Liver (tissue), 3 donors: Measurements from ENCODE around the gene CSKMT.

Source experiments
- ATF3 ChIP-seq: IDR thresholded peaks from 2 replicates; pipeline ENCODE4 v1.6.1; 2016; ENCODE audit warnings: antibody characterized with exemption
- CTCF ChIP-seq: fragments of 150-350 bp; IDR thresholded peaks from 2 replicates; pipeline ENCODE4 v1.5.1; 2017; ENCODE audit warnings: improper control_type of control experiment, low read depth, low read length; ENCODE audit not compliant: missing input control
- EGR1 ChIP-seq, 2 donors: IDR thresholded peaks; 2 replicates each; pipeline ENCODE4 v1.6.1; 2016 to 2018; ENCODE audit warnings: antibody characterized with exemption in 2 of 2, low read depth in 2 of 2
- FOXA1 ChIP-seq: IDR thresholded peaks from 2 replicates; pipeline ENCODE4 v1.6.1; 2016; ENCODE audit warnings: antibody characterized with exemption
- GABPA ChIP-seq, 2 donors: IDR thresholded peaks in 1 of 2; conservative IDR thresholded peaks in 1 of 2; 2 replicates each; pipeline ENCODE4 v1.6.1; 2016; ENCODE audit warnings: antibody characterized with exemption in 2 of 2, mild to moderate bottlenecking in 1 of 2, moderate library complexity in 1 of 2
- JUND ChIP-seq, 2 donors: IDR thresholded peaks; 2 replicates each; pipeline ENCODE4 v1.6.1; 2016; ENCODE audit warnings: antibody characterized with exemption in 2 of 2
- MAX ChIP-seq: IDR thresholded peaks from 2 replicates; pipeline ENCODE4 v1.6.1; 2016; ENCODE audit warnings: antibody characterized with exemption
- RAD21 ChIP-seq, 2 donors: IDR thresholded peaks; 2 replicates each; pipeline ENCODE4 v1.6.1; 2016; ENCODE audit warnings: antibody characterized with exemption in 2 of 2, mild to moderate bottlenecking in 2 of 2
- REST ChIP-seq: IDR thresholded peaks from 2 replicates; pipeline ENCODE4 v1.6.1; 2016; ENCODE audit warnings: antibody characterized with exemption, mild to moderate bottlenecking
- SP1 ChIP-seq: IDR thresholded peaks from 2 replicates; pipeline ENCODE4 v1.6.1; 2018; ENCODE audit warnings: antibody characterized with exemption, mild to moderate bottlenecking
- TAF1 ChIP-seq: conservative IDR thresholded peaks from 2 replicates; pipeline ENCODE4 v1.6.1; 2016; ENCODE audit warnings: antibody characterized with exemption, mild to moderate bottlenecking
- ZBTB33 ChIP-seq: IDR thresholded peaks from 2 replicates; pipeline ENCODE4 v1.6.1; 2016; ENCODE audit warnings: antibody characterized with exemption
- donor health status: healthy.
- donor health status: healthy.

GRCh38 chr11:62678770-62679696 is 13.9 kb downstream of the CSKMT start, which contains the start of gene UBXN1:
- TF ChIP-seq CTCF (no peak), ZBTB33 (peak; percentile 94), JUND (IDR thresholded peaks at IDR 0.05) (no peak), RAD21 (IDR thresholded peaks at IDR 0.05) (peak; percentile 29 to 50), TAF1 (no peak), MAX (peak; percentile 79), EGR1 (IDR thresholded peaks at IDR 0.05; ENCODE audit: low read depth in 2 of 2) (peak; percentile 68 to 87), REST (peak; percentile 52), GABPA (IDR thresholded peaks at IDR 0.05 in 1 of 2, conservative IDR thresholded peaks at IDR 0.05 in 1 of 2) (peak; percentile 75 to 97), FOXA1 (no peak), SP1 (peak; percentile 65), ATF3 (no peak)
